Activated CD8-positive, alpha-beta memory T cell treated with anti-CD3 and anti-CD28 coated beads, Interleukin-2, amount 10 ng/mL, durations not matched to agents 7 days and 5 days (primary cell): ENCODE results near the gene PGS1. TPM values are rescaled to one million over a fixed set of nuclear protein-coding genes. Genes with fewer than 3 reads are reported as not detected.
A peak's percentile ranks its signal among the peaks of the same experiment; 100 is the strongest.
"Not testable (repeated sequence)": the region's sequence is repeated elsewhere in the genome, so short reads cannot be mapped to it uniquely, and the experiment has no call there.

ENCODE experiments used
- ATAC-seq: fragments of 150-1000 bp; cut with Tn5 transposase; one replicate; pipeline ENCODE4 v1.10.0; 2021; ENCODE audit warnings: moderate library complexity
- CTCF ChIA-PET: fragments of 350-600 bp; sonication (Branson Sonifier 250); formaldehyde crosslinking; loops from one replicate; lab custom pipeline; 2021; ENCODE audit warnings: antibody characterized with exemption; lab: Charles Lee
- DNase-seq: peaks from one replicate; pipeline ENCODE4 v3.0.0-alpha.2; 2020
- H3K27ac Mint-ChIP-seq: one replicate; pipeline ENCODE4 v1.8.0; 2021; ENCODE audit warnings: mild to moderate bottlenecking, mixed read lengths
- H3K27me3 Mint-ChIP-seq: one replicate; pipeline ENCODE4 v1.8.0; 2021; ENCODE audit warnings: mixed read lengths
- H3K36me3 Mint-ChIP-seq: one replicate; pipeline ENCODE4 v1.8.0; 2021; ENCODE audit warnings: mild to moderate bottlenecking, mixed read lengths
- H3K4me1 Mint-ChIP-seq: one replicate; pipeline ENCODE4 v1.8.0; 2021; ENCODE audit warnings: mixed read lengths
- H3K4me3 Mint-ChIP-seq: one replicate; pipeline ENCODE4 v1.8.0; 2021; ENCODE audit warnings: mild to moderate bottlenecking, moderate library complexity, mixed read lengths
- H3K9me3 Mint-ChIP-seq: one replicate; pipeline ENCODE4 v1.8.0; 2022; ENCODE audit warnings: low read depth, mixed read lengths
- total RNA-seq, 2 experiments: library from RNA; stranded (reverse); gene quantifications; one replicate each; pipeline ENCODE4 v1.2.3, GENCODE V29; 2021

The PGS1 gene, protein sequence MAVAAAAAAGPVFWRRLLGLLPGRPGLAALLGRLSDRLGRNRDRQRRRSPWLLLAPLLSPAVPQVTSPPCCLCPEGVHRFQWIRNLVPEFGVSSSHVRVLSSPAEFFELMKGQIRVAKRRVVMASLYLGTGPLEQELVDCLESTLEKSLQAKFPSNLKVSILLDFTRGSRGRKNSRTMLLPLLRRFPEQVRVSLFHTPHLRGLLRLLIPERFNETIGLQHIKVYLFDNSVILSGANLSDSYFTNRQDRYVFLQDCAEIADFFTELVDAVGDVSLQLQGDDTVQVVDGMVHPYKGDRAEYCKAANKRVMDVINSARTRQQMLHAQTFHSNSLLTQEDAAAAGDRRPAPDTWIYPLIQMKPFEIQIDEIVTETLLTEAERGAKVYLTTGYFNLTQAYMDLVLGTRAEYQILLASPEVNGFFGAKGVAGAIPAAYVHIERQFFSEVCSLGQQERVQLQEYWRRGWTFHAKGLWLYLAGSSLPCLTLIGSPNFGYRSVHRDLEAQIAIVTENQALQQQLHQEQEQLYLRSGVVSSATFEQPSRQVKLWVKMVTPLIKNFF
- total RNA-seq: 10 to 100 TPM; 52.2 to 70.2 TPM

DNA sequence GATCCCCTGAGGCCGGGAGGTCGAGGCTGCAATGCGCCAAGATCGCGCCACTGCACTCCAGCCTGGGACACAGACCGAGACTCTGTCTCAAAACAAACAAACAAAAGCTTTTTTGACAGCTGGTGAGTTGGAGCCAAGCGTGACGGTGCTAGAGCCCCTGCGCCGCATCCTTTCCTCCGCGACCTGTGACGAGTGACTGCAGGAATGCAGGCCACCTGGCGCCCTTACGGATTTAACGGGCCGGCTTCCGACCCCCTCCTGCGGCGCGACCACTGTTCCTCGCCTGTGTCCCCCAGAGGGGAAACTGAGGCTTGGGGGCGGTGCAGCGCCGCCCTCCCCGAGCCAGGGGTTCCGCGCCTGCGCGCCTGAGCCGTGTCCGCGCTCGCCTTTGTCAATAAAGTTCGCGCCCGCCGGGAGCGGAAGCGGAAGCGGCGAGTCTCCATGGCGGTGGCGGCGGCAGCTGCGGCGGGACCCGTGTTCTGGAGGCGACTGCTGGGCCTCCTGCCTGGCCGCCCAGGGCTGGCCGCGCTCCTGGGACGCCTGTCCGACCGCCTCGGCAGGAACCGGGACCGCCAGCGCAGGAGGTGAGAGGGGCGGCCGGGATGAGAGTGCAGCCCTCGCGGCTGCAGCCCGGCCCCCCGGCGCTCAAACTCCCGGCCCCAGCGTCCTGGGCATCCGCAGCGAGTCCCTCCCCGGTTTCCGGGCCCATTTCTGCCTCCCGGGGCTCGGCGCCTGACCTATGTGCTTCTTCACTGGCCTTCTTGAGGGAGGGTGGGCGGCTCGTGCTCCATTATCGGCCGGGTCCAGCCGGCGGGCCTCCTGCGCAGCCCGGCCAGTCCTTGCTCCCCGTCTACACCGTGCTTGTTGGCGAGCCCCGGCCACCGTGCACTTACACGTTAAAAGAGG is at the start of gene PGS1:
Gene PGS1, plus strand, starts transcription at position 425 of the 906 bp plus-strand sequence. Its CDS starts 17 bp downstream, at position 442.
- ATAC-seq (peak; percentile 67), DNase-seq (peak; percentile 89)
- Mint-ChIP-seq H3K4me3 (peak within 1 kb of the TSS; percentile 89), H3K36me3 (peaks cover 12% of the 10 kb centered on the region), H3K27ac (peak within 1 kb of the TSS; percentile 89), H3K4me1 (peaks cover 50% of the 10 kb centered on the region), H3K27me3 (peaks cover 3% of the 10 kb centered on the region), H3K9me3 (no peaks in the 10 kb centered on the region)
- CTCF ChIA-PET: interaction anchor here (0.6 to 8.3 kb wide), 5 partner anchors 16 to 421 kb away, joined by 3 to 73 read pairs (median 3); partner anchors contain the start of gene SOCS3

DNA sequence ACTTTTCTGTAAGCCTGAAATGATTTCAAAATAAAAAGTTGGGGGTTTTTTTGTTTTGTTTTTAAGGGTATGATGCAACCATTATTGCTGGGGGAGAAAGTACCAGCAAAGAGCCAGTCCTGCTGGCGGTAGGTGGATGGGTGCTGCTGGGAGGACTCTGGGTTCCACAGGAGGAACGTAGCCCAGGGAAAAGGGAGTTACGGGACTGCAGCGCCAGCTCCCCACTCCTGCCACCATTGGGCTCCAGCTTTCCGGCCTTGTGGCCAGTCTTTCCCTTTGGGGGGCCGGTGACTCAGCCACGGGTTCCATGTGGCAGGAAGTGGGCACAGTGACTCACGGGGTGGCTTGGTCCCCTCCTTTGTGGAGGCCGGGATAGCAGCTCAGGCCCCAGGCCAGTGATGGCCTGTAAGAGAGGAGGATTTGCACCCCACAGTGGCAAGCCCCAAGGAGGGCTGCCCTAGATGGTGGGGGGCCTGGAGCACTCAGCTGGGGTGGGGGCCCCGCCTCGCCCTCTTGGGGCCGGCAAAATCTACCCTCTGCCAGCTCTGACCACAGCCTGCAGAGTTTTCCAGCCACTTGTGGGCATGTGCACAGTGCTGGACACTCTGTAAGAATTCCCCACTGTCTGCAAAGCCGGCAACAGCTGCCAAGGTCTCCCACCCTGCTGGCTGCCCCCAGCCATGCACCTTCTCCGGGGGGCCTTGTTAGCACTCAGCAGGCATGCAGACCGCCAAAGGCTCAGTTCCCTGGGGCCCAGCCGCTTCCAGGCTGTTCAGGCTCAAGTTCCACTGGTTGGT is 49.0 kb upstream of the PGS1 start:
- CTCF ChIA-PET: interaction anchor here (1.1 to 1.8 kb wide), 4 partner anchors 8 to 31 kb away, joined by 3 to 8 read pairs (median 4); no protein-coding TSS in a partner anchor
- Mint-ChIP-seq H3K9me3 (no peaks in the 10 kb centered on the region), H3K4me1 (peaks cover 35% of the 10 kb centered on the region), H3K27me3 (peaks cover 7% of the 10 kb centered on the region), H3K4me3 (no peak overlapping the region), H3K27ac (peak overlapping the region; percentile 52), H3K36me3 (no peaks in the 10 kb centered on the region)
- DNase-seq: peak; percentile 81
- peak; percentile 71 for ATAC-seq

GRCh38 chr17:78330570-78331224 is 47.8 kb upstream of the PGS1 start:
- H3K36me3 Mint-ChIP-seq: no peaks in the 10 kb centered on the region
- no peak for DNase-seq
- H3K4me3 Mint-ChIP-seq: no peak overlapping the region
- peaks cover 30% of the 10 kb centered on the region for H3K4me1 Mint-ChIP-seq
- H3K27me3 Mint-ChIP-seq: peaks cover 8% of the 10 kb centered on the region
- no peaks in the 10 kb centered on the region for H3K9me3 Mint-ChIP-seq
- CTCF ChIA-PET: interaction anchor here (1.8 kb wide), 1 partner anchor 13 kb away, joined by 8 read pairs; no protein-coding TSS in a partner anchor
- ATAC-seq: no peak
- H3K27ac Mint-ChIP-seq: peak overlapping the region; percentile 40

GRCh38 chr17:78331355-78331754 is 47.1 kb upstream of the PGS1 start:
- H3K27me3 Mint-ChIP-seq, H3K9me3 Mint-ChIP-seq, DNase-seq, ATAC-seq, H3K36me3 Mint-ChIP-seq, H3K4me3 Mint-ChIP-seq, H3K27ac Mint-ChIP-seq: not testable (repeated sequence)
- H3K4me1 Mint-ChIP-seq: peaks cover 30% of the 10 kb centered on the region
- CTCF ChIA-PET: interaction anchor here (0.7 kb wide), 1 partner anchor 26 kb away, joined by 3 read pairs; no protein-coding TSS in a partner anchor

GRCh38 chr17:78332991-78333390 is 45.5 kb upstream of the PGS1 start:
- DNase-seq: no peak
- Mint-ChIP-seq H3K27me3 (peaks cover 15% of the 10 kb centered on the region), H3K9me3 (no peaks in the 10 kb centered on the region), H3K4me3 (no peak overlapping the region), H3K4me1 (peaks cover 30% of the 10 kb centered on the region), H3K27ac (peak overlapping the region; percentile 76), H3K36me3 (no peaks in the 10 kb centered on the region)
- CTCF ChIA-PET: no interaction called here
- peak; percentile 26 for ATAC-seq

DNA sequence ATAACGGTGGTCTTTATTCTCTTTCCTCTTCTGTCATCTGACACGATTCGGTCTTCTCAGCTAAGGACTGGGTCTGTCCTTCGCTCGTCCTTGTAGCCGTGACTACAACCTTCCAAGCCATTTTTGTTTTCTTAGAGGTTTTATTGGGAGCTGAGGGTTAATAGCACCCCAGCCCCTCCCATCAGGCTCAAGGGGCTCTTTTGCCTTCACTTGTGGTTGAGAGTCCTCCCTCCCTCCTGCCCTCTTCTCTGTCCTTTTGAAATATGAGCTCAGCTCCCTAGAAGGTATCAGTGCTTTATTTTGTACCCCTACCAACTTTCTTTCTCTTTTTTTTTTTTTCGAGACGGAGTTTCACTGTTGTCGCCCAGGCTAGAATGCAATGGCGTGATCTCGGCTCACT is 43.2 kb upstream of the PGS1 start:
- Mint-ChIP-seq H3K27me3 (peaks cover 23% of the 10 kb centered on the region), H3K4me1 (peaks cover 16% of the 10 kb centered on the region), H3K36me3 (no peaks in the 10 kb centered on the region), H3K27ac (no peak overlapping the region), H3K4me3 (no peak overlapping the region), H3K9me3 (no peaks in the 10 kb centered on the region)
- DNase-seq (no peak), ATAC-seq (no peak)
- CTCF ChIA-PET: interaction anchor here (1.9 kb wide), 1 partner anchor 9 kb away, joined by 6 read pairs; no protein-coding TSS in a partner anchor

DNA sequence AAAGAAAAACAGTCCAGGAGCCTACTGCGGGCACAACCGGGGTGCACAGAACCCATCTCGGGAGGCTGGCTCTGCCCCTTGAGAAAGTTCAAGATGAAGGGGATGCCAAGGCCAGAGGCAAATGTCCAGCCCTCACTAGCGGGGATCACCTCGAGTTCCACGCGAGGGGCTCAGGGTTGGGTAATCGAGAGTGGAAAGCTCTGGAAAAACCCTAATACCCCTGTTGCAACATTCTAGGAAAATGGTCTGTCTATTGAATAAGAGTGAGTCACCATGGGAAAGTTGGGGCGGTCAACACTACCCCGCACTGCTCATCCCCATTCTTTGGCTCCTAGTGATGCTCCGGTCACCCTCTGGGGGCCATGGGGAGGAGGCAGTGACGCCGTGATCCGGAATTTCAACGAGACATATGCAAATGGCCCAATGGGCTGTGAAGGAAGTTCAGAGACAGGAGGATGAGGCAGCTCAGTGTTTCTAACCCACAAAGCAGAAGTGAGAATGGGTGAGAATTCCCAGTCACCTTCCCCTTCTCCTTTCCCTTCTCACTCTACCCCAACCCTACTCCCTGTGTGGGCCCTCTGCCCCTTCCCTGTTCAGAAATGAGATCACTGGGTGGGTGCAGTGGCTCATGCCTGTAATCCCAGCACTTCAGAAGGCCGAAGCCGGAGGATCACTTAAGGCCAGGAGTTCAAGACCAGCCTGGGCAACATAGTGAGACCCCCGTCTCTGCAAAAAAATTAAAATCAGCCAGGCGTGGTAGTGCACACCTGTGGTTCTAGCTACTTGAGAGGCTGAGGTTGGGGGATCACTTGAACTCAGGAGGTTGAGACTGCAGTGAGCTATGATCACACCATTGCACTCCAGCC is 41.0 kb upstream of the PGS1 start:
- H3K27me3 Mint-ChIP-seq: peaks cover 30% of the 10 kb centered on the region
- no peaks in the 10 kb centered on the region for H3K9me3 Mint-ChIP-seq
- H3K4me3 Mint-ChIP-seq: no peak overlapping the region
- DNase-seq (no peak), ATAC-seq (no peak)
- CTCF ChIA-PET: interaction anchor here (1.2 kb wide), 1 partner anchor 9 kb away, joined by 3 read pairs; no protein-coding TSS in a partner anchor
- peaks cover 16% of the 10 kb centered on the region for H3K4me1 Mint-ChIP-seq
- H3K27ac Mint-ChIP-seq: no peak overlapping the region
- H3K36me3 Mint-ChIP-seq: no peaks in the 10 kb centered on the region

DNA sequence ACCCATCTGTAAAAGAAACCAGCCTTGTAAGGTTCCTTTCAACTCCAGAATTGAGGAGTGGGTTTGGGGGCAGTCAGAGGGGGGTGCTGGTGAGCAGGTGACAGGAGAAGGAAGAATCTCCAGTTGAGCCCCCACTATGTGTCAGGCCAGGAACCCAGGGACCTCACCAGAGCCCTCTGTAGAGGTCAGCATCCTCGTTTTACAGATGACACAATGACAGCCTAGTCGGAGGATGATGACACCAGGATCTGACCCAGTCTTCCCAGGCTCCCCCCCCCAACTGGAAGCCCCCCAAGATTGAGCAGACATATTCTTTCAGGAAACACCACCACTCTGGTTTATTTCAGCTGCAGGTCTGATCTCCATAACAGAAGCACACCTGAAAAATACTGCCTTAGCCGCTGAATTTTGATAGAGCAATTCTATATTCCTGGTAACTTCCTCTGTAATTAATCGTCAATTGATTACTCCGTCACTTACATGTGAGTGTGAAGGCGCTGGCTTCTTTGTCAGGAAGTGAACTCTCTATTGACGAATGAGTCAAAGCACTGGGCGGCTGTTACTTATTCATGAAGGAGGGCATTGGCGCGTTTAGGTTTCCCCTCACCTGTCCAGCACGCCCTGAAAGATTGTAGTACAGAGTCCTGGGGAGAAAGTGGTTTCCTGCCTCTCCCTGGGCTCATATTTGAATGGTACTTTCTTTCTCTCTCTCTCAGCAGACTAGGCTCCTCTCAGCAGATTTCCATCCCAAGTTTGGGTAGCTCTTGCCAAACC is 39.8 kb upstream of the PGS1 start:
- ATAC-seq: no peak
- Mint-ChIP-seq H3K36me3 (no peaks in the 10 kb centered on the region), H3K27me3 (peaks cover 30% of the 10 kb centered on the region), H3K4me1 (peaks cover 18% of the 10 kb centered on the region), H3K9me3 (no peaks in the 10 kb centered on the region), H3K27ac (no peak overlapping the region), H3K4me3 (no peak overlapping the region)
- no peak for DNase-seq
- CTCF ChIA-PET: interaction anchor here (1.0 to 1.7 kb wide), 5 partner anchors 10 to 83 kb away, joined by 3 to 5 read pairs (median 4); no protein-coding TSS in a partner anchor

DNA sequence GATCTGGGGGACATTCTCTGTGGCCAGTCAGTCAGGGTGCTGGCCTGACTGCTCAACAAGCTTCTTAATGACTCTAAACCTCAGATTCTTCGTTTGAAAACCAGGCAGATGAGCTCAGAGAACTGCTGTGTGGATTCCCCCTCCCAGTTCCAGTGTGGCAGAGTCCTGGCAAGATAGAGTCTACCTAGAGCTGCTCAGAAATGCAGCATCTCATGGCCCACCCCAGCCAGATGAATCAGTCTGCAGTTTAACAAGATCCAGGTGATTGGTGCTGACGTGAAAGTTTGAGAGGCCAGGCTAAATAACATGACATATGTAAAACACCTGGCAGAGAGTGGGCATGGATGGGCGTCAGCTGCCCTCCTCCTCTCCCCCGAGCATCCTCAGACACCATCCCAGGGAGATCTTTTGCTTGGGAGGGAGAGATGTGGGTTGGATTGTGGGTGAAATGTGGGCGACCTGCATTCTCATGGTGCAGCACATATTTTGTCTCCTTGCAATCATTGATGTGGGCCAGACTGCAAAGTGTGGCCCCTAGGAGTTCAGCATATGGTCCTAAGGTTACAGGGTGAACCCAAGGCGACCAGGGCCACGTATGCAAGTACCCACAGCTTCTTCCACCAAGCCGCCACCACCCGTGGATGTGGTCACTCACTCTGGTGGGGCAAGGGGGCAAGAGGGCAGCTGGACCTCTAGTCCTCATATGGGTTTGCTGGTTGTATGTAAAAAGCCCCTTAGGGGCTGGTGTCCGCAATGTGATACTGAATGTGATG is 38.1 kb upstream of the PGS1 start:
- ATAC-seq: no peak
- CTCF ChIA-PET: interaction anchor here (1.5 to 1.7 kb wide), 4 partner anchors 16 to 81 kb away, joined by 3 to 5 read pairs (median 4); no protein-coding TSS in a partner anchor
- Mint-ChIP-seq H3K9me3 (no peaks in the 10 kb centered on the region), H3K27ac (no peak overlapping the region), H3K4me3 (peak overlapping the region; percentile 6), H3K27me3 (peaks cover 22% of the 10 kb centered on the region), H3K36me3 (no peaks in the 10 kb centered on the region), H3K4me1 (peaks cover 25% of the 10 kb centered on the region)
- no peak for DNase-seq
